ENCODE measurements around the gene SELPLG. TPM values are rescaled to one million over a fixed set of nuclear protein-coding genes. Genes with fewer than 3 reads are reported as not detected.
"Not testable (repeated sequence)": the region's sequence is repeated elsewhere in the genome, so short reads cannot be mapped to it uniquely, and the experiment has no call there.

The SELPLG gene
- total RNA-seq, 4 donors from 2014 or later, result 3.6 to 12.4 (median 5.5) TPM

DNA sequence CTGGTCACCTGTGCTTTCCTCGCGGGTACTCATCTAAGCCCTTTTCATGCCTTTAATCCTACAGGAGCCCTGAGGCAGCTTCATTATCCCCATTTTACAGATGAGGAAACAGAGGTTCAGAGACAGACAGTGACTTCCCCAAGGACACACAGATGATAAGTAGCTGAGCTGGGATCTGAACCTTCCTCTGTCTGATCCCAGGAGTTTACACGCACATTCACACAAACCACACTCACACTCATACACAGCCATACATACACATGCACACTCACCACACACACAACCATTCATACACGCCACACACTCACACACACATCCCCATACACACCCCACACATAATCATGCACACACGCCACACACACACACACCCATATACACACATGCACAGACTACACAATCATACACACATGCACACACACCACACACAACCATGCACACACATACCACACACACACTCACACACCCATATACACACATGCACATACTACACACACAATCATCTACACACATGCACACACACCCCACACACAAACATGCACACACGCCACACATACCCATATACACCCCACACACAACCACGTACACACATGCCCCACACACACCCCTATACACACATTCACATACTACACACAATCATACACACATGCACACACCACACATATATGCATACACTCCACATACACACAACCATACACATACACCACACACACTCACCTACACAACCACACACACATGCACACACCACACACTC, 38.6 kb downstream of the SELPLG start:
- TF ChIP-seq POLR2A (IDR thresholded peaks at IDR 0.05) (no peak), EP300 (IDR thresholded peaks at IDR 0.05) (no peak), POLR2AphosphoS5 (IDR thresholded peaks at IDR 0.05) (no peak)
- TF ChIP-seq, protein P1, sequence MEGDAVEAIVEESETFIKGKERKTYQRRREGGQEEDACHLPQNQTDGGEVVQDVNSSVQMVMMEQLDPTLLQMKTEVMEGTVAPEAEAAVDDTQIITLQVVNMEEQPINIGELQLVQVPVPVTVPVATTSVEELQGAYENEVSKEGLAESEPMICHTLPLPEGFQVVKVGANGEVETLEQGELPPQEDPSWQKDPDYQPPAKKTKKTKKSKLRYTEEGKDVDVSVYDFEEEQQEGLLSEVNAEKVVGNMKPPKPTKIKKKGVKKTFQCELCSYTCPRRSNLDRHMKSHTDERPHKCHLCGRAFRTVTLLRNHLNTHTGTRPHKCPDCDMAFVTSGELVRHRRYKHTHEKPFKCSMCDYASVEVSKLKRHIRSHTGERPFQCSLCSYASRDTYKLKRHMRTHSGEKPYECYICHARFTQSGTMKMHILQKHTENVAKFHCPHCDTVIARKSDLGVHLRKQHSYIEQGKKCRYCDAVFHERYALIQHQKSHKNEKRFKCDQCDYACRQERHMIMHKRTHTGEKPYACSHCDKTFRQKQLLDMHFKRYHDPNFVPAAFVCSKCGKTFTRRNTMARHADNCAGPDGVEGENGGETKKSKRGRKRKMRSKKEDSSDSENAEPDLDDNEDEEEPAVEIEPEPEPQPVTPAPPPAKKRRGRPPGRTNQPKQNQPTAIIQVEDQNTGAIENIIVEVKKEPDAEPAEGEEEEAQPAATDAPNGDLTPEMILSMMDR (IDR thresholded peaks at IDR 0.05), result no peak
- peaks cover 0 to 10% (median 0%) of the 10 kb centered on the region in 3 donors for H3K4me1 ChIP-seq
- 82 to 84% methylated on average over 7 of the region's 7 CpGs for WGBS, 2 donors (ENCODE audit: low coverage in 1 of 2)
- ATAC-seq, result no peak
- no peaks in the 10 kb centered on the region for H3K36me3 ChIP-seq
- H3K27me3 ChIP-seq, result no peaks in the 10 kb centered on the region
- H3K4me3 ChIP-seq, result no peak overlapping the region
- no peaks in the 10 kb centered on the region for H3K9me3 ChIP-seq
- H3K27ac ChIP-seq, result no peak overlapping the region

GRCh38 chr12:108594323-108594903, 39.3 kb downstream of the SELPLG start:
- 96 to 100% methylated on average over 3 to 4 of the region's 10 CpGs for WGBS, 2 donors (ENCODE audit: low coverage in 1 of 2)
- Histone ChIP-seq H3K9me3 (no peaks in the 10 kb centered on the region), H3K4me3 (no peak overlapping the region), H3K4me1 (peaks cover 0 to 10% (median 0%) of the 10 kb centered on the region in 3 donors), H3K27me3 (no peaks in the 10 kb centered on the region), H3K27ac (no peak overlapping the region), H3K36me3 (no peaks in the 10 kb centered on the region)
- ATAC-seq, result no peak
- TF ChIP-seq, protein P1 (IDR thresholded peaks at IDR 0.05), result no peak
- TF ChIP-seq EP300 (IDR thresholded peaks at IDR 0.05) (no peak), POLR2A (IDR thresholded peaks at IDR 0.05) (no peak), POLR2AphosphoS5 (IDR thresholded peaks at IDR 0.05) (no peak)

GRCh38 chr12:108592033-108592909, 41.4 kb downstream of the SELPLG start:
- ATAC-seq, result no peak
- no peak overlapping the region for H3K4me3 ChIP-seq
- H3K36me3 ChIP-seq, result no peaks in the 10 kb centered on the region
- H3K27ac ChIP-seq, result no peak overlapping the region
- 90 to 97% methylated on average over 5 to 6 of the region's 25 CpGs for WGBS, 2 donors (ENCODE audit: low coverage in 1 of 2)
- H3K9me3 ChIP-seq, result no peaks in the 10 kb centered on the region
- peaks cover 0 to 9% (median 0%) of the 10 kb centered on the region in 3 donors for H3K4me1 ChIP-seq
- TF ChIP-seq POLR2AphosphoS5 (IDR thresholded peaks at IDR 0.05) (no peak), POLR2A (IDR thresholded peaks at IDR 0.05) (no peak), EP300 (IDR thresholded peaks at IDR 0.05) (no peak)
- TF ChIP-seq, protein P1 (IDR thresholded peaks at IDR 0.05), result no peak
- peaks cover 14% of the 10 kb centered on the region for H3K27me3 ChIP-seq

GRCh38 chr12:108591267-108591980, 42.3 kb downstream of the SELPLG start:
- TF ChIP-seq POLR2A (IDR thresholded peaks at IDR 0.05) (no peak), POLR2AphosphoS5 (IDR thresholded peaks at IDR 0.05) (no peak), EP300 (IDR thresholded peaks at IDR 0.05) (no peak)
- TF ChIP-seq, protein P1 (IDR thresholded peaks at IDR 0.05), result no peak
- no peak overlapping the region for H3K27ac ChIP-seq

GRCh38 chr12:108590463-108590862, 43.2 kb downstream of the SELPLG start:
- not testable (repeated sequence) for H3K9me3 ChIP-seq, H3K4me1 ChIP-seq, H3K4me3 ChIP-seq, H3K27ac ChIP-seq, ATAC-seq, H3K36me3 ChIP-seq
- H3K27me3 ChIP-seq, result peaks cover 14% of the 10 kb centered on the region
- WGBS, 2 donors (ENCODE audit: low coverage in 1 of 2), result 87 to 94% methylated on average over 5 to 9 of the region's 9 CpGs

More at GRCh38 chr12:108591267-108591980, 42.3 kb downstream of the SELPLG start:
- 93% methylated on average over 3 of the region's 22 CpGs; no CpG with 5 or more reads in 1 of the 2 donors for WGBS, 2 donors (ENCODE audit: low coverage in 1 of 2)
- Histone ChIP-seq H3K4me3 (no peak overlapping the region), H3K27me3 (peaks cover 14% of the 10 kb centered on the region), H3K36me3 (no peaks in the 10 kb centered on the region), H3K9me3 (no peaks in the 10 kb centered on the region), H3K4me1 (peaks cover 0 to under 1% (median 0%) of the 10 kb centered on the region in 3 donors)
- no peak for ATAC-seq

All from gastroesophageal sphincter (tissue), 4 donors.